NCI-H748 treated with DMSO at 0.1 percent for 48 hours (cell line): ENCODE measurements around the gene CLNK.
A peak's percentile ranks its signal among the peaks of the same experiment; 100 is the strongest.
"Not testable (repeated sequence)": the region's sequence is repeated elsewhere in the genome, so short reads cannot be mapped to it uniquely, and the experiment has no call there.

Source experiments
- DNase-seq: peaks from one replicate; lab custom pipeline; 2025; lab: John Stamatoyannopoulos, UW

Gene CLNK

GRCh38 chr4:10576236-10576635, 108.3 kb downstream of the CLNK start:
- DNase-seq, result no peak

GRCh38 chr4:10575414-10575813, 109.2 kb downstream of the CLNK start:
- no peak for DNase-seq

- DNase-seq, result not testable (repeated sequence)
These were observed 110.0 kb downstream of the CLNK start for GRCh38 chr4:10574553-10574952.

- DNase-seq, result peak; percentile 37
These were observed 112.7 kb downstream of the CLNK start for GRCh38 chr4:10571909-10572308.

- DNase-seq, result no peak
These were observed 115.1 kb downstream of the CLNK start for GRCh38 chr4:10569491-10569890.

- no peak for DNase-seq
These were observed 116.8 kb downstream of the CLNK start for GRCh38 chr4:10567766-10568165.

- no peak for DNase-seq
These were observed 119.3 kb downstream of the CLNK start for GRCh38 chr4:10565166-10565780.

- peak; percentile 55 for DNase-seq
These were observed 129.9 kb downstream of the CLNK start for GRCh38 chr4:10554694-10555093.

- DNase-seq, result no peak
These were observed 130.4 kb downstream of the CLNK start for GRCh38 chr4:10554121-10554520.

GRCh38 chr4:10552591-10553280, 131.8 kb downstream of the CLNK start:
- no peak for DNase-seq

GRCh38 chr4:10535912-10536311, 148.7 kb downstream of the CLNK start:
- no peak for DNase-seq

- DNase-seq, result no peak
These were observed 149.7 kb downstream of the CLNK start for GRCh38 chr4:10534820-10535219.

- DNase-seq, result no peak
These were observed 152.4 kb downstream of the CLNK start for GRCh38 chr4:10532155-10532554.

- DNase-seq, result no peak
These were observed 154.3 kb downstream of the CLNK start for GRCh38 chr4:10530137-10530786.

- no peak for DNase-seq
These were observed 155.1 kb downstream of the CLNK start for GRCh38 chr4:10529291-10530136.

GRCh38 chr4:10527438-10527837, 157.1 kb downstream of the CLNK start:
- DNase-seq, result no peak

GRCh38 chr4:10526429-10527222, 157.9 kb downstream of the CLNK start:
- DNase-seq, result no peak

- no peak for DNase-seq
These were observed 160.3 kb downstream of the CLNK start for GRCh38 chr4:10524196-10524833.

- peak; percentile 92 for DNase-seq
These were observed 163.1 kb downstream of the CLNK start for GRCh38 chr4:10521424-10521823.

GRCh38 chr4:10509733-10510132, 174.8 kb downstream of the CLNK start:
- DNase-seq, result no peak

- no peak for DNase-seq
These were observed 178.5 kb downstream of the CLNK start for GRCh38 chr4:10506077-10506476.
